K562 treated with DMSO at 1 percent for 24 hours (cell line): ENCODE results near the gene ZNF514. TPM values are rescaled to one million over a fixed set of nuclear protein-coding genes. Genes with fewer than 3 reads are reported as not detected.

Source experiments
- total RNA-seq: library from RNA; unstranded; fragments of 300-600 nt; gene quantifications from 2 replicates; pipeline ENCODE4 v1.2.3, GENCODE V29; 2022; ENCODE audit warnings: low read depth; ENCODE audit not compliant: insufficient read depth

Gene ZNF514
- 4.6 and 5.8 TPM in 2 replicates for total RNA-seq

DNA sequence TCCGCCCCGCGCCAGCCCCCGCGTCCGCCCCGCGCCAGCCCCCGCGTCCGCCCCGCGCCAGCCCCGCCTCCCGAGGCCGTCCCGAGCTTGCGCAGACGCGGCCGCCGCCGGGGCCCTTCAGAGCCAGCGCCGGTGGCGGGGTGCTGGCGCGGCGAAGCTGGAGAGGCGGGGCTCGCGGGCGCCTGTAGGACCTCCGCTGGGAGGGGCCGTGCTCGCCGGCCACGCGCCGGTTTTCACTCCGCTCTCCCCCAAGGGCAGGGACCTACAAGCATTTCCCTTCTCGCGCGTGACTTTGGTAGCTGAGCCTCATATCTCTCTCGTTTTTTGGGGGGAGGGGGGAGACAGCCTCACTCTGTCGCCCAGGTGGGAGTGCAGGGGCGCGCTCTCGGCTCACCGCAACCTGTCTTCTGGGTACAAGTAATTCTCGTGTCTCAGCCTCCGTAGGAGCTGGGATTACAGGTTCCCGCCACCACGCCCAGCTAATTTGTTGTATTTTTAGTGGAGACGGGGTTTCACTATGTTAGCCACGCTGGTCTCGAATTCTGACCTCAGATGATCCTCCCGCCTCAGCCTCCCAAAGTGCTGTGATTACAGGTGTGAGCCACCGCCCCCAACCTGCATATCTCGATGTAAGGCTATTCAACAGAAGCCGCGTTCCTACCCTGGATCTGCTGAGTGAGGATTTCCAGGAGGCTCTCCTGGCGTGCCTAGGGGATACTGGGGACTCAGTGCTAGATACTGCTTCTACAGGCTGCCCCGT lies at the start of gene ZNF514:
Gene ZNF514, minus strand, starts transcription at position 159 of the 760 bp plus-strand sequence. CDS start 6,595 bp downstream, outside the sequence.

DNA sequence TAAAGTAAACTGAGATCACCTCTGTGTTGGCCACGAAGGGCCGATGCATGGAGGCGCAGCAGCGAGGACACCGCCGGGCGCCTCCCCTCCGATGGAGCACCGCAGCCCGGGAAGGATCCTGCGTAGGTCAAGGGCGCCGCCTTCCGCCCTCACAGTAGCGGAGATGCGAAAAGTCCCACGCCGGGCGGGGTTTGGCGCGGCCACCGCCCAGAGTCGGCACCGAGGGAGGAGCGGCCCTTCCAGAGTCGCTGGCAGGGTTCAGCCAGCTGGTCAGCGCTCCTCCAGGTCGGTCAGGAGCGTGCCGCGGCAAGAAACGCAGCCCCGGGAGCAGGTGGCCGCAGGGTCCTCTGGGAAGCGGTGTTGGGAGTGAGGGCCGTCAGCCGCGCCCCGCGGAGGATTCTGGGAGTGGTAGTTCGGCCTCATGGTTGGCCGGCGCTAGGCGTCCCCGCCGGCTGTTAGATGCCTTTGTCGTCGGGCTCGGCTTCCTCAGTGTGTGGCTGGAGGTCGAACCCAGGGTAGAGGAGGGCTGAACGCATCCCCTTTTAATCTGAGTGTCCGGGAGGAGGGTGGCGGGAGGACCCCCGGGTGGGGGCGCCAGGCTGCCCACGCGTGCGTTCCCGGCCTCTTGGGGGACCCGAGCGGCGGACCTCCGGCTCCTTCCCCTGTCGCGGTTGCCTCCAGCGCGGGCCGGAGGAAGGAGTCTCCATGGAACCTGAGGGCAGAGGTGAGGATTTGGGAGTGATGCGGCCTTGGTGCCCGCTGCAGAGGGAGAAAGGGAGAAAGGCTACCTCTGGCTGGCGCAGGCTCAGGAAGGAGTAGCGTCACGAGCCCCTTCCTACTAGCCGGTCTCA lies 47.7 kb upstream of the ZNF514 start, which contains the start of gene ZNF892:
Gene ZNF892, plus strand, starts transcription at position 411 of the 851 bp plus-strand sequence. Its CDS starts 295 bp downstream, at position 706.

DNA sequence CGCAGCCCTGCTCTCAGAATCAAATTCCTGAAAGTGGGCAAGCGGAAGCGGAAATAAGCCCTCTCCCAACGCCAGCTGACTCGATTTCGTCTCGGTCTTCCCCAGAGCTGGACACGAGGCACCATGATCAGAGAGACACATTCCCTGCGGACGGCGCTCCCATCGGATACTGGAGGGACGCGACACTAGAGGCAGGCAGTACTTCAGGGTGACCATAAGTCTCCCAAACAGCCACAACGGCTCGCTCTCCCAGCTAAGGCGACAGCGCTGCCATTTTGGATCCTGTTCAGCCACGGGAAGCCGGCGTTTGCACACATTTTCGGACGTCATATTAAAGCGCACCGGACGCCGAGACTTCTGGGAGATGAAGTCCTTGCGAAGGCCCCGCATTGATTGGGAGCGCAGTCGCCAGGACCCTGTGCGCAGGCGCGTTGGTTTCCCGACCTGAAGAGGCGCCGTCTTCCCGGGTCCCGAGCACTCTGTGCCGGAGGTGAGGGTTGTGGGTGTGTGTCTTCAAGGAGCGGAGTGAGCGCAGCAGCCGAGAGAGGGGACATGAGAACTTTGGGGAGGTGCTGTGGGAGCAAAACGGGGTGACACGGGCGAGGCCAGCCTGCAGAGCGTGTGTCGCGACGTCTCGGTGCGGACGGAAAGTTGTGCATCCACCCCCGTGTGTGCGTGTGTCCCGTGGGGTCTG lies 5.9 kb upstream of the ZNF514 start, which contains the start of gene ZNF2:
Gene ZNF2, plus strand, starts transcription at position 439 of the 694 bp plus-strand sequence. CDS start 10,418 bp downstream, outside the sequence.

DNA sequence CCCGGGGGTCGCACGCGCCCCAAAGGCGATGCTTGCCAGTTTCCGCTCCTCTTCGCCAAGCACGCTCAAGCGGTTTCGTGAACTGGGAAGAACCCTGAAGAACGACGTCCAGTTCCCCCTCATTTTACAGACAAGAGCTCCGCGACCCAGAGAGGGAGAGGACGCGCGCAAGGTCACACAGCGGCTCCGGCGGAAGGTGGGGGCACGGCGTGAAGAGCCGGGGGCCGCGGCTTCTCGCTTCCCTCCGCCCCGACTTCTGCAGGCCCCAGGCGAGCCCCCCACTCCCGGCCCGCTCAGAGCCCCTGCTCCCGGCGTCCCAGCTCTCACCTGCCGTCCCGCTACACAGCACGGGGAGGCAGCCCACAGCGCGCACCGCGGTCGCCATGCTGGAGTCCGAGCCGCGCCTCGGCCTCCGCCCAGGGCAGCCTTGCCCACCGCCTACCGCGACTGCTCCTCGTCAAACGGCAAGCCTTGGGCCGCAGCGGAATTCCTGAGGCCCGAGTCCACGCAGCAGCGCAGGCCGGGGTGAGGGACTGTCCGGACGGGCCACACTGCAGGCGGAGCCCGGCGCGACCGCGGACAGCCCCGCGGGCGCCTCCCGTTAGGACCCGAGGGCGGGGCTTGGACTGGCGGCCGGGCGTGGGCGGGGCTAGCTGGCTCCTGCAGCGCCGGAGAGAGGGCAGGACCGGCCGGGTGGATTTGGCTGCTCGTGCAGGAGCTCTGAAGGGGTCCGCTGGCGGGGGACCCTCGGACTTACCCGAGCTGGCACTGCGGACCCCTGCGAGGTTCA lies 38.0 kb downstream of the ZNF514 start, which contains the start of gene MRPS5:
Gene MRPS5, minus strand, starts transcription at position 402 of the 790 bp plus-strand sequence. Its CDS starts 17 bp downstream, at position 385.

Other genes starting within 250 kb of the ZNF514 start
- not detected in 2 replicates for gene MAL, start 134.1 kb downstream of the ZNF514 start, total RNA-seq
- 64.7 and 64.8 TPM in 2 replicates for gene MRPS5, start 38.0 kb downstream of the ZNF514 start, total RNA-seq
- gene ZNF2, start 6.0 kb upstream of the ZNF514 start, total RNA-seq: 1.9 and 2.4 TPM in 2 replicates
- not detected in 2 replicates for gene ZNF892, start 47.7 kb upstream of the ZNF514 start, total RNA-seq
- gene PROM2, start 114.6 kb upstream of the ZNF514 start, total RNA-seq: not detected in 2 replicates
- gene KCNIP3, start 137.5 kb upstream of the ZNF514 start, total RNA-seq: not detected in 2 replicates
- gene FAHD2A, start 242.9 kb upstream of the ZNF514 start, total RNA-seq: 35.0 and 40.0 TPM in 2 replicates